Measurements from ENCODE around the gene C22orf42.
"Not testable (repeated sequence)": the region's sequence is repeated elsewhere in the genome, so short reads cannot be mapped to it uniquely, and the experiment has no call there.

C22orf42 gene, protein sequence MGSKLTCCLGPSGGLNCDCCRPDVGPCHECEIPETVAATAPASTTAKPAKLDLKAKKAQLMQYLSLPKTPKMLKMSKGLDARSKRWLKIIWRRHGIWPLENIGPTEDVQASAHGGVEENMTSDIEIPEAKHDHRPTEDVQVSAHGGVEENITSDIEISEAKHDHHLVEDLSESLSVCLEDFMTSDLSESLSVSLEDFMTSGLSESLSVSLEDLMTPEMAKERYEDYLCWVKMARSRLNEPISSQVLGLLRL

DNA sequence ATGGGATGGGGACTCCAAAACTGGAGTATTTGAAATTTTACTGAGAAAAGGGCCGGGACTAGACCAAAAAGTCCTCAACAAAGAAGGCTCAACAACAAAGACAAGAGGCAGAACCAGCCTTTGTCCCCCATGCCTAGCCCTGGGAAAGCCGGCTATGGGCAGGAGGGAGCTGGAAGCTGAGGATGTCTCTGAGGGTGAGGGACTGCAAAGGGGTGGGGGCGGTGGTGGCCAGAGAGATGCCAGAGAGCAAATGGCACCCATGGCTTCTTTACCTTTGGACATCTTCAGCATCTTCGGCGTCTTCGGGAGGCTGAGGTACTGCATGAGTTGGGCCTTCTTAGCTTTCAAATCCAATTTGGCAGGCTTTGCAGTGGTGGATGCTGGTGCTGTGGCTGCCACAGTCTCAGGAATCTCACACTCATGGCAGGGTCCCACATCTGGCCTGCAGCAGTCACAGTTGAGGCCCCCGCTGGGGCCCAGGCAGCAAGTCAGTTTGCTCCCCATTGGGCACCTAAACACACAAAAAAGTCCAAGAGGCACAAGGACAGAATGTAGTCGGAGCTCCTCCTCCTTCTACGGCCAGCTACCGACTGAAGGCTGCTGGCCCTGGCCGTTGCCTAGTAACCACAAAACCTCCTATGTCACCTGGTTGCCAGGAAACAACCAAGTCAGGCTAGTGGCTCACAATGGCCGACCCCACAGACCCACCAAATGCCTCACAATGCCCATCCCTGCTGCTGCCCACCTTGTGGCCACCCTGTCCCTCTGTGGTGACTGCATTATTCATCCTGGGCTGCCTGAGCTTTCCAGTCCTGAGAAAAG is at the start of gene C22orf42:
TSS of gene C22orf42 (minus strand) at position 592 of the 822 bp plus-strand sequence. CDS start at position 504, 88 bp downstream.
- no peak for DNase-seq

DNA sequence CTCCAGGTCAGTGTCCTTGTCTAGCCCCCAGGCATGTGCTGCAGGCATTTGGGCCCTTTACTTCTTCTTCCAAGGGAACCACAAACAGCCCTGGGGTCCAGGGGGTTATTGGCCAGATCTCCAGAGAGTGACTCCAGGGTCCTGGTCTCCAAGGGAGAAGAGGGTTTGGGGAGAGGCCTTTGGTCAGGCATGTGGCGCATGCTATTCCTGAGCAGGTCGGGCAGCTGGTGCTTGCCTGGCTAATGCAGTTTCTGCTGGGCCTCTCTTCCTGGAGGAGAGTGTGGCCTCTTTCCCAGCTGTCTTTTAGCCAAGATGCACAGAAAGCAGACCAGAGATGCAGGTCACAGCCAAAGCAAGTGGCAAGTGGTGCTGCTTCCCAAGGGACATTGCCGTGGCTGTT is 49.6 kb upstream of the C22orf42 start:
- DNase-seq, result no peak

DNA sequence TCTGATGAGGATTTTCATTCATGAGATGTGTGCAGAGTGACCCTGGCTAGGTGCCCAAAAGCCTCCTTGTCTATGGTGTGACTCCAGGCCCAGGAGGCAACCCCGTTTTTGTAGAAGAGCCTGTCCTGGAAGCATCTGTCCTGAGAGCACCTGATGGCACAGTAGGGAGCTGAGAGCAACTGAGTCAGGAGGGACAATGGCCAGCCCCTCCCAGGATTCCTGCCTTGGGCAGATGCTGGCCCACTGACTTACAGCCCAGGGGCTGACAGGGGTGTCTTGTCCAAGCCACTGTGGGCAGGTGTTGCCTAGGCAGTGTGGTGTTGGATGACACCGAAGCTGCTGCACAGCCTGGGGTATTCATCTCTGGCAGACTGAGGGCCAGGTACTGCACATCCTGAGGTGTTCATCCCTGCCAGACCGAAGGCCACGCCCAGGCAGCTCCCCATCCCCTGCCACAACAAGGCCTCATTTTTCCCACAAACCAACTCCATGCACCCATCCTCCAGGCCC is 48.9 kb upstream of the C22orf42 start:
- no peak for DNase-seq

DNA sequence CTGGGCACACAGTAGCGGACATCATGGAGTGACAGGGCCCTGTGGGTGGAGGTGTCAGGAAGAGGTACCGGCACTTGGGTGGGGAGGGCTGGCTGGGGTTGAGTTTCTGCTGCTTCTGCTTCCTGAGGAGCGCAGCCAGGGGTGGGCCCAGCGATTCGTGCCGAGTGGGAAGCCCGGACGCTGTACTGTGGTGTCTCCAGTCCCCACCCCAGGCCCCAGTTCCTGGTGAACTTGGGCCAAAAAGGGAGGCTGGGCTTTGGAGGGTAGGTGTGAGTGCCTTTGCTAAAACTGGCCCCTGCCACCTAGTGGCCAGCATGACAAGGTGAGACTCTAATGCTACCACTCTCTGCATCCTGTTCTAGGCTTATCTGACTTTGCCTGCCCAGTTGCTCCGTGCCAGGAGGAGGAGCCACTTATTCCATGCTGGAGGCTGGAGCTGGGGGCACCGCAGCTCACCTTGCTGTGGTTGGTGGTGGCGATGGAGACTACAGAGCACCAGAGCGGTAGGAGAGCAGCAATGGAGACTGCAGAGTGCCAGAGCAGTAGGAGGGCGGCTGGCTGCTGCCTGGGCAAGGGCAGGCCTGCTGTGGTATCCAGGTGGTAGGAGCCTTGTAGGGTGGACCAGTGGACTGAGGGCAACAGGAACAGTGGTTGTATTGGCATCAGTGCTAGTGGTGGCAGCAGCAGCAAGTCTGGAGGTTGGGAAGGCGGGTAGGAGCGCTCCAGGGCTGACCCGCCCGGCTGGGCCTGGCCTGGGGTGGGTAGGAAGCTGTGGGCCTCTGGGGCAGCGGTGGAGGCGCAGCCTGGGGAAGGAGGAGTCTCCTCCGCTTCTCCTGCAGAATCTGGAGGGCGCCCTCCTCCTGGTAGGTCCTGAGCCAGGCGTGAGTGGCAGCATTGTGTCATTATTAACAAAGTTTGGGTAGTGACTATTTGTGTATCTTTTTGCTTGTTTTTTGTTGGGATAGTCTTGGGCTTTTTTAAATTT is 48.0 kb upstream of the C22orf42 start:
- peak; percentile 63 for DNase-seq

DNA sequence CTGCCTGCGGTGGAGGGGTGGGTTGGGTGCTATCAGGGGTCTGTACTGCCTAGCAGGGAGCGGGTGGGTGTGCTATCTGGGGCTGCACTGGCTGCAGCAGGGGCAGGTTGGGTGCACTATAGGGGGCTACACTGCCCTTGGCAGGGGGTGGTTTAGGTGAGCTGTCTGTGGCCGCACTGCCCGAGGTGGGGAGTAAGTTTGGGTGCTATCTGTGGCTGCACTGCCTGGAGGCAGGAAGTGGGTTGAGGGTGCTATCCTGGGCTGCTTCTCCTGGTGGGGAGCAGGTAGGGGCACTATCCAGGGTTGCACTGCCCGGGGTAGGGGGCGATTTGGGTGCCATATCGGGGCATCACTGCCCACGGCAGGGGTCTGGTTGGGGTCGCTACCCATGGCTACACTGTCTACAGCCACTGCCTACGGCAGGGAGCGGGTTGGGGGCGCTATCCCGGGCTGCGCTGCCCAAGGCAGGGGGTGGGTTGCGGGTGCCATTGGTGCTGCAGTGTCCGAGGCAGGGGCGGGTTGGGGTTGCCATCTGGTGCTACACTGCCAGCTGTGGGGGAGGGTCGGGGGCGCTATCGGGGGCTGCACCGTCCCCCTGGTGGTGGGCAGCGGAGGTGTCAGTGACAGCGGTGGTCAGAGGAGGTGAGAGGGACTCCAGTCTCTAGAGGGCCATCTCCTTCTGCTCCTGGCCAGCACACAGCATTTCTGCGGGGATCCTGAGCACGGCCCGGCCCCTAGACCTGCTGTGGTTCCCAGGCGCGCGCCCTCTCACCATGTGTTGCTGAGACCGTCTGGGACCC is 47.1 kb upstream of the C22orf42 start:
- DNase-seq, result no peak

DNA sequence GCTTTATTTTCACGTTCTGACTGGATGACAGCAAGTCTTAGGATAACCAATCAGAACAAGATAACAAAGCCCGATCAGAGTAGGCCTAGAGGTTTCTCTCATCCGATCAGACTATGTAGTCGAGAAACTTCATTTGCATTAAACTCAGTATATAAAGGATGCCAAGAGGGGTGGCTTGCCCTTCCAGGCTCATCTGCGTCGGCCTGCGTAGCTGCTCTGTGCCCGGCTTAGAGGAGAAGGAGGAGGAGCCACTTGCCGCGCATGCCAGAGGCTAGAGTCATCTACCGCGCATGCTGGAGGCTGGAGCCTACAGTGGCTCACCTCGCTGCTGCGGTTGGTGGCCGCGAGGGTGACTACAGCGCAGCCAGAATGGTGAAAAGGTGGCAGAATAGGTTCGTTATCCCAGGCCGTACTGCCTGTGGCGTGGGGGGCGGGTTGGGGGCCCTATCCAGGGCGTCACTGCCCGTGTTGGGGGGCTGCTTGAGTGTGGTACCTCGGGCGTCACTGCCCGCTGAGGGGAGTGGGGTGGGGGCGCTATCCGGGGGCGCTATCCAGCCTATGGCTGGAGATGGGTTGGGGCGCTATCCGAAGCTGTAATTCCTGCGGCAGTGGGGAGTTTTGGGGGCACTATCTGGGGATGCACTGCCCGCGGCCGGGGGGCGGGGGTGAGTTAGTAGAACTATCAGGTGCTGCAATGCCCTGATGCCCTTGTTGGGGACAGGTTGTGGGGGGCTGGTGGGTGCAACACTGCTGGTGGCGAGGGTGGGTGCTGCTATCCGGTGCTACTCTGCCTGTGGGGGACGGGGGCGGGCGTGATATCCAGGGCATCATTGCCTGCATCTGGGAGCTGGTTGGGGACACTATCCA is 46.0 kb upstream of the C22orf42 start, which contains the start of gene RFPL2:
TSS of gene RFPL2 (minus strand) at position 218 of the 867 bp plus-strand sequence. CDS start 2,622 bp downstream, outside the sequence.
- peak; percentile 32 for DNase-seq

DNA sequence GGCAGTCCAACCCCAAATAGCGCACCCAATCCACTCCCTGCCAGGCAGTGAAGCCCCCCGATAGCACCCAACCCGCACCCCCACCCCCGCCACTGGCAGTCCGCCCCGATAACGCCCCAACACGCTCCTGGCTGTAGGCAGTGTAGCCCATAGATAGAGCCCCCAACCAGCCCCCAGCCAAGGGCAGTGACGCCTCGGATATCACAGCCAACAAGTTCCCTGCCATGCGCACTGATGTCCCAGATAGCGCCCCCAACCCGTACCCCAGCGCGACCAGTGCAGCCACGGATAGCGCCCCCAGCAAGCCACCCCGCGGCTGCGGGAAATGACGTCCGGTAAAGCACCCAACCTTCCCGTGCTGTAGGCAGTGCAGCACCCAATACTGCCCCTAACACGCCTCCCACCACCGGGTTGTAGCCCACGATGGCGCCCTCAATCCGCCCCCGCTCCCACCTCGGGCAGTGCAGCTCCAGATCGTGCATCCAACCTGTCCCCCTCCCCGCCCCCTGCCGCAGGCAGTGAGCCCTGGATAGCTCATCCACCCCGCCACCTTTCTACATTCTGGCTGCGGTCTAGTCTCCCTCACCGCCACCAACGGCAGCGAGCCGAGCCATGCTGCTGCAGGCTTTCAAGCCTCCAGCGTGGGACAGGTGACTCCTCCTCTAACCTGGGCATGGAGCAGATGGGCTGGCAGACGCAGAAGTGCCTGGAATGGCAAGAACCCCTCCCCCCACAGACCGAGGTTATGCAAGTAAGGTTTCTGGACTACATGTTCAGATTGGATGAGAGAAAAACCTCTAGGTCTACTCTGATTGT is 45.1 kb upstream of the C22orf42 start:
- DNase-seq, result no peak

DNA sequence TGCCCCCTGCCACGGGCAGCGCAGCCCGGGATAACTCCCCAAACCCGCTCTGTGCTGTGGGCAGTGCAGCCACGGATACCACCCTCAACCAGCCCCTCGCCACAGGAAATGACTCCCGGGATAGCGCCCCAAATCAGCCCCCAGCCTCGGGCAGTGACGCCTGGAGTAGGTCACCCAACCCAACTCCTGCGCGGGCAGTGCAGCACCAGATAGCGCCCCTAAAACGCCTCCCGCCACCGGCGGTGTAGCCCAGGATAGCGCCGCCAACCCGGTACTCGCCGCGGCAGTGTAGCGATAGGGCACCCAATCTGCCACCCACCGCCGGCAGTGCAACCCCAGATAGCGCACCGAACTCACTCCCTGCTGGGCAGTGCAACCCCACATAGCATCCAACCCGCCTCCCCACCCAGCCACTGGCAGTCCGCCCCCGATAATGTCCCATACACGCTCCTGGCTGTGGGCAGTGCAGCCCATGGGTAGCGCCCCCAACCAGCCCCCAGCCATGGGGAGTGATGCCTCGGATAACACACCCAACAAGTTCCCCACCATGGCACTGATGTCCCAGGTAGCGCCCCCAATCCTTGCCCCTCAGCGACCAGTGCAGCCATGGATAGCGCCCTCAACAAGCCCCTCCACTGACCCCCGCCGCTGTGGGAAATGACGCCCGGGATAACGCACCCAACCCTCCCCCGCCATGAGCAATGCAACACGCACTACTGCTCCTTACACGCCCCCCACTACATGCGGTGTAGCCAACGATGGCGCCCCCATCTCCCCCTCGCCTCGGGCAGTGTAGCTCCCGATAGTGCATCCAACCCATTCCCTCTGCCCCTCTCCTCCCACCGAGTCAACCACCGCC is 44.3 kb upstream of the C22orf42 start:
- DNase-seq, result no peak

DNA sequence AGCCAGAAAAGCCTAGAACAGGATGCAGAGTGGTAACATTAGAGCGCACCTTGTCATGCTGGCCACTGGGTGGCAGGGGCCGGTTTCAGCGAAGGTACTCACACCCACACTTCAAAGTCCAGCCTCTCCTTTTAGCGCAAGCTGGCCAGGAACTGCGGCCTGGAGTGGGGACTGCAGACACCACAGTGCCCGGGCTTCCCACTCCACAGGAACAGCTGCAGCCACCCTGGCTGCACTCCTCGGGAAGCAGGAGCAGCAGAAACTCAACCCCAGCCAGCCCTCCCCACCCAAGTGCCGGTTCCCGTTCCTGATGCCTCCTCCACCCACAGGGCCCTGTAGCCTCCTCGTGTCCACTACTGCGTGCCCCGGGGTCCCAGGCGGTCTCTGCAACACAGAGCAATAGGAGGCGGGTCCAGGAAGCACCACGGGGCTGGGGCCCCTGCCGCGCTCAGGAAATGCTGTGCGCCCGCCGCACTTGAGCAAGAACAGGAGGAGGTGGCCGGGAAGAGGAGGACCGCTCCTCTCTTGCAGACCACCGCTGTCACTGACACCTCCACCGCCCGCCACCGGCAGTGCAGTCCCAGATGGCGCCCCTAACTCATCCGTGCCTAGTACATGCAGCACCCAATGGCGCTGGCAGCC is 43.6 kb upstream of the C22orf42 start:
- peak; percentile 51 for DNase-seq

DNA sequence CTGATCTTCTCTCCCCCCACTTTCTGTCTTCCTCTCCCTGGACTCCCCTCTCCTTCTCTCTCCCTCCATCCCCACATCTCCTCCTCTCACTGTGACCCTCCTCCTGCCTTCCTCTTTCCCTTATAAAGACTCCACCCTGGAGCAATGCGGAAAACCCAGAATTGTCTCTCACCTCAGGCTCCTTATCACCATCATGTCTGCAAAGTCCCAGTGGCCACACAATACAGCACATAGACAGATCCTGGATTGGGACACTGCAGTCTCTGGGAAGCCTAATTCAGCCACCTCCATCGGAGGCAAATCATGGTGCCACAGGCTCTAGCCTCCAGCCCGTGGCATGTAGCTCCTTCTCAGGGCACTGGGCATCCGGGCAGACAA is 43.0 kb upstream of the C22orf42 start:
- DNase-seq, result no peak

DNA sequence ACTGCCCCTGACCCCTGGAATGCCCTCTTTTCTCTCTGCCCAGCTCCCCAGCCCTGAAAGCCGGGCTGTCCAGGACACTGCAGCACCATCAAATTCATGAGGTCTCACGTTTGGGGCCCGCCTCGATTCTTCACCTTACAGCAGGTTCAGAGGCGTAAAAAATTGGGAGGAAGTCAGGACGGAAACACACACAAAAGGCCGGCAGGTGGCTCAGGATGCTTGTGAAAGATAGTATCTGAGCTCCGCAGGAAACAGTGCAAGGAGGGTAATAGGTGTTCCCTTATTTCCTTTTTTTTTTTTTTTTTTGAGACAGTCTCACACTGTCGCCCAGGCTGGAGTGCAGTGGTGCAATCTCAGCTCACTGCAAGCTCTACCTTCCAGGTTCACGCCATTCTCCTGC is 41.6 kb upstream of the C22orf42 start:
- DNase-seq, result no peak

DNA sequence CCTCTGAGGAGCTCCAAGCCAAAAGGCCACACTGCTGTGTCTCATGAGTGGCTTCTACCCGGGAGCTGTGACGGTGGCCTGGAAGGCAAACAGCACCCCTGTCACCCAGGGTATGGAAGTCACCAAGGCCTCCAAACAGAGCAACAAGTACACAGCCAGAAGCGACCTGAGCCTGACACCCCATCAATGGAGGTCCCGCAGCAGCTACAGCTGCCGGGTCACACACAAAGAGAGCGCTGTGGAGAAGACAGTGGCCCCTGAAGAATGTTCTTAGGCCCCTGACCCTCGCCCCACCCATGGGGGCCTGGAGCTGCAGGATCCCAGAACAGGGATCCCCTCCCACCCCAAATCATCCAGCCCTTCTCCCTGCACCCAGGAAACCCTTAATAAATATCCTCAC is 40.9 kb upstream of the C22orf42 start:
- DNase-seq, result no peak

DNA sequence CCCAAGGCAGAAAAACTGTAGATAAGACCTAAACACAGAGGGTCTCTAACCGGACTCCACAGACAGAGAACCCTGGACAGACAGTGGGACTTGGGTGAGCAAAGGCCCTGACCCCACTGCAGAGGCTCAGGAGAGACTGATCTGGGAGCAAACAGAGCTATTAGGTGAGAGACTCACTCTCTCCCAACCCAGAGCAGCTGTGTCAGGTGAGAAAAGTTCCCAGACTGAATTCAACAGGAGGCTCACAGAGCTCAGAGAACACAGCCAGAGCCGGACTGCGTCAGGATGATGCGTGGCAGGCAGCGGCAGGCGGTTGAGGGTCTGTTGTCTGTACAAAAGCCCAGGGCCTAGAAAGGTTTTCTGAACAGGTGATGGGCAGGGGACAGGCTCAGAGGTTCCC is 40.2 kb upstream of the C22orf42 start:
- DNase-seq, result no peak

DNA sequence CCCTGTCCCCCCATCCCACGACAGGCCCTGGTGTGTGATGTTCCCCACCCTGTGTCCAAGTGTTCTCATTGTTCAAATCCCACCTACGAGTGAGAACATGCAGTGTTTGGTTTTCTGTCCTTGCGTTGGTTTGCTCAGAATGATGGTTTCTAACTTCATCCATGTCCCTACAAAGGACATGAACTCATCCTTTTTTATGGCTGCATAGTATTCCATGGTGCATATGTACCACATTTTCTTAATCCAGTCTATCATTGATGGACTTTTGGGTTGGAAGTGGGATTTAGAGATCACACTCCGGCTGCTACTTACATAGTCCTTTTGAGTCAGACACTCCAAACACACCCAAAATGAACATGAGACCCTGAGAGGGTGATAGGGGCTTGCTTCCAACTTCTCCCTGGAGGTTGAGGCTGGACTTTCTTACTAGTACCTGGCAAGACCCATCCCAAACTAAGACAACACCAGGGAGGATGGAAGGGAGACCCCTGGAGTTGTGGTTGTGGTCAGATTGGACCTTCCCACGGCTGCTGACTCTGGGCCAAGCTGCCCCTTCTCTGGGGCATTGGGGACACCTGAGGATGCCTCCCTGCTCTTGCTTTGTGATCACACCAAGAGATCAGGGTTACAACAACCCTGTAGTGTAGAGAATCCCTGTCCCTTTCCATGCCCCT is 38.6 kb upstream of the C22orf42 start:
- DNase-seq, result not testable (repeated sequence)

DNA sequence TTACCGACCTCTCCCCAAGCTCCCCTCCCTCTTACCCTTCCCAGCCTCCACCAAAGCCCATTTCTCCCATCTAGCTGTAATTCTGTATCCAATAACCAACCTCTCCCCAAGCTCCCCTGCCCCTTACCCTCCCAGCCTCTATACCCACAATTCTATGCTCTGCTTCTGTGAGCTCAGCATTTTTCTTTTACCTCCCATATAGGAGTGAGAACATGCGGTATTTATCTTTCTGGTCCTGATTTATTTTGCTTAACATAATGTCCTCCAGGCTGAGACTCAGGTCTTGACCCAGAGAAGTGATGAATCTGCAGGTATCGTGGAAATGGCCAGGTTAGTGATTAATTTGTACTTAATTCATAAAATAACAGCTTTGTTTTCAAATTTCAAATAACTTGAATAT is 36.8 kb upstream of the C22orf42 start:
- not testable (repeated sequence) for DNase-seq

DNA sequence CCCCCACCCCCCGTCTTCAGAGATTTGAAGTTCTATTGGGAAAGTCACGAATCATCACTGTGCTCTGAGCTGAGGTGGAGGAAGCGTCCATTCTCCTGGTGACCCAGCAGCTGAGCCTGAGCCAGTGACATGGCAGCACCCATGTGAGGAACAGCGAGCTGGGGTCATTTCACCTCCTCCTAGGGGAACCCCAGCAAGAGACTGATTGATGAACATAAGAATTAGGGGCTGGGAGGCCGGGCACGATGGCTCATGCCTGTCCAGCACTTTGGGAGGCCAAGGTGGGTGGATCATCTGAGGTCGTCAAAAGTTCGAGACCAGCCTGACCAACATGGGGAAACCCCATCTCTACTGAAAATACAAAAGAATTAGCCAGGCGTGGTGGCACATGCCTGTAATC is 34.2 kb upstream of the C22orf42 start:
- DNase-seq, result not testable (repeated sequence)

DNA sequence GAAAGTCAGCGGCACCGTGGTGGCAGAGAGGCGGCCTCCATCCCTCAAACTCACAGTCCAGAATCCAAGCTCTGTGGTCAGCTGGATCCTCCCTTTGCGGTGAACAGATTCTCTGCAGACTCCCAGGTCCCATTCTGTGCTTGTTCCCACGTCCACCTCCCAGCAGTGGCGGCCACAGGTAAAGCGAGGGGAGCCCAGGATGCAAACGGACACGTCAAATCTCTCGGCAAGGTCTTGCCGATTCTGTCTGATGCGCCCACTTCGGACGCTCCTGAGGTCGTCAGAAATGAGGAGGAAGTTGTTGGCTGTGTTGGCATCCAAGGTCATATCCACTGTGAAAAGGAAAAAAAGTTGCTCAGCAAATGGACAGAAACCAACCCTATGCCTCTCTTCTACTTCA is 31.9 kb upstream of the C22orf42 start:
- DNase-seq, result not testable (repeated sequence)

DNA sequence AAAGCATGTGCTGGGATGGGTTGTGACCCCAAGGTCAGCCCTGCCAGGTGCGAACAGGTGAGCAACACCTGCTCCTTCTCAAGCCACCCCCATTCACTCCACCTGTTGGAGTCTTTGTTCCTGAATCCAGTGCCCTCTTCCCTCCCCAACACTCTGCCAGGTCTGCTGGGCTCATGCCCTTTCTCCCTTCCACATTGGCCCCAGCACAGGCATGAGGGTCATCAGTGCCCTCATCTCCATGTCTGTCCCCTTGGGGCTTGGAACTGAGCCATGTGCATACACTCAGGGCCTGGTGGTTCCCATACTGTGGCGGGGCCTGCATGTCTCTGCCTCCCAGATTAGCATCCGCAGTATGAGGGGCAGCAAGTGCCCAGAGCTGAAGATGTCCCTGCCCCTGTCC is 26.7 kb upstream of the C22orf42 start:
- DNase-seq, result no peak

Measured in activated CD4-positive, alpha-beta T cell treated with anti-CD3 and anti-CD28 coated beads, Interleukin-2, Interleukin-6, amounts not matched to agents 100 ng/mL and 50 ng/mL, durations not matched to agents 16 hours and 8 hours (primary cell).